ENCODE results near the gene ST3GAL3. TPM values are rescaled to one million over a fixed set of nuclear protein-coding genes. Genes with fewer than 3 reads are reported as not detected.
A peak's percentile ranks its signal among the peaks of the same experiment; 100 is the strongest.

Gene ST3GAL3
- total and polyA plus RNA-seq, 2 of the 13 experiments (the other 11 are each of a cell fraction or from before 2014, with no cell fraction given): 5.1 to 8.1 TPM

DNA sequence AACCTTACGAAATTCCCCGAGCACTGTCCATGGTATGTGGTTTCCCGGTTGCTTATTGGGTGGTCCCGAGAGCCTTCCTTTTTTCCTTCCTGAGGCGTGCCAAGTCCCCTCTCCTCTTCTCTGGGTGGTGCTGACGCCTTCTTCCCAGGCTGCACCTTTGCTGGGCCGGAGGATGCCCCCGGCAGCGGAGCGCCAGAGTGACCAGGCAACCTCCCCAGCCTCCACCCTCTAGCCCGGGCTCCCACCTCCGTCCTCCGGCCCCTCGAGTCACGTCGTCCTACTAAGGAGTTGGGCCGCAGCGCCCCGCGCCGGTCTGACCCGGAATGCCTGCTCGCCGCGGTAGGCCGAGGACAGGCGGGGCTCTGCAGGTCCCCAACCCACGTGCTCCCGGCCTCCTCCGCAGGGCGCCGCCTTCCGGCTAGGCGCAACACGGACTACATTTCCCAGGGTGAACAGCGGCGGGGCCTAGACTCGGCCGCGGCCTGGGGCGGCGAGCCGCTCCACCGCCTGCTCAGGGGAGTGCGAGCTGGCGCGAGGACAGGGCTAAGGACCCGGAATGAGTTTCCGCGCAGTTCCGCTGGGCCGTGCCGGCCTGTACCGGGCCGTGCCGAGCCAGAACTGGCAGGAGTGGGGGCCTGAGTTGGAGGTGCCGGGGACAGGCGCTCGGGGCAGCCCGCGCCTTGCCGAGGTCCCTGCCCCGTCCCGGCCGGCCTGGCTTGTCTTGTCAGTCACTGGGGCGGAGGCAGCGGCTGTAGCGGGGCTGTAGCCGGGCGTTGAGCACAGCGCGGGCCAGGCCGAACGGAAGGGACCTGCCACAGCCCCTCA is 239.1 kb downstream of the ST3GAL3 start, which contains the start of gene IPO13 (continued):
- TF ChIP-seq ZNF883 (CRISPR knock-in tag; IDR thresholded peaks at IDR 0.05; ENCODE audit: not compliant biosample characterization) (peak; percentile 90), SAP130 (CRISPR knock-in tag; IDR thresholded peaks at IDR 0.05; ENCODE audit: low read depth) (peak; percentile 96), MAF1 (CRISPR knock-in tag; IDR thresholded peaks at IDR 0.05; ENCODE audit: borderline replicate concordance) (peak; percentile 48), TBX3 (IDR thresholded peaks at IDR 0.05; ENCODE audit: borderline replicate concordance) (peak; percentile 70; the same call in 1 of the 2 replicates), ZNF776 (CRISPR knock-in tag; IDR thresholded peaks at IDR 0.05) (peak; percentile 85), RAD21 (CRISPR knock-in tag; IDR thresholded peaks at IDR 0.05) (peak; percentile 72), ZNF772 (CRISPR knock-in tag; IDR thresholded peaks at IDR 0.05) (peak; percentile 86), KLF12 (CRISPR knock-in tag; IDR thresholded peaks at IDR 0.05; ENCODE audit: borderline replicate concordance) (peak; percentile 77; the same call in 1 of the 2 replicates), ZMYM3 (CRISPR knock-in tag; IDR thresholded peaks at IDR 0.05) (peak; percentile 50; the same call in 1 of the 2 replicates), BHLHE40 (IDR thresholded peaks at IDR 0.05; ENCODE audit: low read length) (no peak; the same call in 1 of the 2 replicates), PHF21A (CRISPR knock-in tag; IDR thresholded peaks at IDR 0.05) (peak; percentile 89), ZNF235 (CRISPR knock-in tag; IDR thresholded peaks at IDR 0.05; ENCODE audit: borderline replicate concordance) (peak; percentile 93; the same call in 1 of the 2 replicates), NBN (conservative IDR thresholded peaks at IDR 0.05) (no peak)
- TF ChIP-seq, protein P1, sequence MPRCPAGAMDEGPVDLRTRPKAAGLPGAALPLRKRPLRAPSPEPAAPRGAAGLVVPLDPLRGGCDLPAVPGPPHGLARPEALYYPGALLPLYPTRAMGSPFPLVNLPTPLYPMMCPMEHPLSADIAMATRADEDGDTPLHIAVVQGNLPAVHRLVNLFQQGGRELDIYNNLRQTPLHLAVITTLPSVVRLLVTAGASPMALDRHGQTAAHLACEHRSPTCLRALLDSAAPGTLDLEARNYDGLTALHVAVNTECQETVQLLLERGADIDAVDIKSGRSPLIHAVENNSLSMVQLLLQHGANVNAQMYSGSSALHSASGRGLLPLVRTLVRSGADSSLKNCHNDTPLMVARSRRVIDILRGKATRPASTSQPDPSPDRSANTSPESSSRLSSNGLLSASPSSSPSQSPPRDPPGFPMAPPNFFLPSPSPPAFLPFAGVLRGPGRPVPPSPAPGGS (CRISPR knock-in tag; IDR thresholded peaks at IDR 0.05): peak; percentile 94
- TF ChIP-seq, protein P2, sequence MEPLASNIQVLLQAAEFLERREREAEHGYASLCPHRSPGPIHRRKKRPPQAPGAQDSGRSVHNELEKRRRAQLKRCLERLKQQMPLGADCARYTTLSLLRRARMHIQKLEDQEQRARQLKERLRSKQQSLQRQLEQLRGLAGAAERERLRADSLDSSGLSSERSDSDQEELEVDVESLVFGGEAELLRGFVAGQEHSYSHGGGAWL (CRISPR knock-in tag; IDR thresholded peaks at IDR 0.05): peak; percentile 95
- TF ChIP-seq, protein P3, sequence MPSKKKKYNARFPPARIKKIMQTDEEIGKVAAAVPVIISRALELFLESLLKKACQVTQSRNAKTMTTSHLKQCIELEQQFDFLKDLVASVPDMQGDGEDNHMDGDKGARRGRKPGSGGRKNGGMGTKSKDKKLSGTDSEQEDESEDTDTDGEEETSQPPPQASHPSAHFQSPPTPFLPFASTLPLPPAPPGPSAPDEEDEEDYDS (CRISPR knock-in tag; IDR thresholded peaks at IDR 0.05): peak; percentile 82
- TF ChIP-seq, protein P4, sequence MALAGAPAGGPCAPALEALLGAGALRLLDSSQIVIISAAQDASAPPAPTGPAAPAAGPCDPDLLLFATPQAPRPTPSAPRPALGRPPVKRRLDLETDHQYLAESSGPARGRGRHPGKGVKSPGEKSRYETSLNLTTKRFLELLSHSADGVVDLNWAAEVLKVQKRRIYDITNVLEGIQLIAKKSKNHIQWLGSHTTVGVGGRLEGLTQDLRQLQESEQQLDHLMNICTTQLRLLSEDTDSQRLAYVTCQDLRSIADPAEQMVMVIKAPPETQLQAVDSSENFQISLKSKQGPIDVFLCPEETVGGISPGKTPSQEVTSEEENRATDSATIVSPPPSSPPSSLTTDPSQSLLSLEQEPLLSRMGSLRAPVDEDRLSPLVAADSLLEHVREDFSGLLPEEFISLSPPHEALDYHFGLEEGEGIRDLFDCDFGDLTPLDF (CRISPR knock-in tag; IDR thresholded peaks at IDR 0.05): no peak
- TF ChIP-seq, protein P5, sequence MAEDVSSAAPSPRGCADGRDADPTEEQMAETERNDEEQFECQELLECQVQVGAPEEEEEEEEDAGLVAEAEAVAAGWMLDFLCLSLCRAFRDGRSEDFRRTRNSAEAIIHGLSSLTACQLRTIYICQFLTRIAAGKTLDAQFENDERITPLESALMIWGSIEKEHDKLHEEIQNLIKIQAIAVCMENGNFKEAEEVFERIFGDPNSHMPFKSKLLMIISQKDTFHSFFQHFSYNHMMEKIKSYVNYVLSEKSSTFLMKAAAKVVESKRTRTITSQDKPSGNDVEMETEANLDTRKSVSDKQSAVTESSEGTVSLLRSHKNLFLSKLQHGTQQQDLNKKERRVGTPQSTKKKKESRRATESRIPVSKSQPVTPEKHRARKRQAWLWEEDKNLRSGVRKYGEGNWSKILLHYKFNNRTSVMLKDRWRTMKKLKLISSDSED (CRISPR knock-in tag; IDR thresholded peaks at IDR 0.05): no peak
- TF ChIP-seq, protein P6, sequence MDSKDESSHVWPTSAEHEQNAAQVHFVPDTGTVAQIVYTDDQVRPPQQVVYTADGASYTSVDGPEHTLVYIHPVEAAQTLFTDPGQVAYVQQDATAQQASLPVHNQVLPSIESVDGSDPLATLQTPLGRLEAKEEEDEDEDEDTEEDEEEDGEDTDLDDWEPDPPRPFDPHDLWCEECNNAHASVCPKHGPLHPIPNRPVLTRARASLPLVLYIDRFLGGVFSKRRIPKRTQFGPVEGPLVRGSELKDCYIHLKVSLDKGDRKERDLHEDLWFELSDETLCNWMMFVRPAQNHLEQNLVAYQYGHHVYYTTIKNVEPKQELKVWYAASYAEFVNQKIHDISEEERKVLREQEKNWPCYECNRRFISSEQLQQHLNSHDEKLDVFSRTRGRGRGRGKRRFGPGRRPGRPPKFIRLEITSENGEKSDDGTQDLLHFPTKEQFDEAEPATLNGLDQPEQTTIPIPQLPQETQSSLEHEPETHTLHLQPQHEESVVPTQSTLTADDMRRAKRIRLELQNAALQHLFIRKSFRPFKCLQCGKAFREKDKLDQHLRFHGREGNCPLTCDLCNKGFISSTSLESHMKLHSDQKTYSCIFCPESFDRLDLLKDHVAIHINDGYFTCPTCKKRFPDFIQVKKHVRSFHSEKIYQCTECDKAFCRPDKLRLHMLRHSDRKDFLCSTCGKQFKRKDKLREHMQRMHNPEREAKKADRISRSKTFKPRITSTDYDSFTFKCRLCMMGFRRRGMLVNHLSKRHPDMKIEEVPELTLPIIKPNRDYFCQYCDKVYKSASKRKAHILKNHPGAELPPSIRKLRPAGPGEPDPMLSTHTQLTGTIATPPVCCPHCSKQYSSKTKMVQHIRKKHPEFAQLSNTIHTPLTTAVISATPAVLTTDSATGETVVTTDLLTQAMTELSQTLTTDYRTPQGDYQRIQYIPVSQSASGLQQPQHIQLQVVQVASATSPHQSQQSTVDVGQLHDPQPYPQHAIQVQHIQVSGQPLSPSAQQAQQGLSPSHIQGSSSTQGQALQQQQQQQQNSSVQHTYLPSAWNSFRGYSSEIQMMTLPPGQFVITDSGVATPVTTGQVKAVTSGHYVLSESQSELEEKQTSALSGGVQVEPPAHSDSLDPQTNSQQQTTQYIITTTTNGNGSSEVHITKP (CRISPR knock-in tag; IDR thresholded peaks at IDR 0.05; ENCODE audit: low read depth): peak; percentile 65

Measured in HepG2 (cell line).